Measurements from ENCODE around the gene CREB5.

GRCh38 chr7:28615091-28615490 is 202.8 kb downstream of the CREB5 start:
- TF ChIP-seq CTCF (IDR thresholded peaks at IDR 0.05 in 8 of 11, conservative IDR thresholded peaks at IDR 0.05 in 3 of 11), result peak in 4 of 11 experiments; percentile 9 to 23 (median 18)
- no peak for TF ChIP-seq POLR2A (IDR thresholded peaks at IDR 0.05)

Measured in spleen (tissue), 7 donors.